Lower leg skin (tissue), 4 donors: Measurements from ENCODE around the gene ACOXL. TPM values are rescaled to one million over a fixed set of nuclear protein-coding genes. Genes with fewer than 3 reads are reported as not detected.

Experiments
- DNase-seq, 2 donors: peaks; one replicate each; pipeline ENCODE4 v3.0.0-alpha.2; 2019; ENCODE audit warnings: low spot score in 2 of 2
- H3K4me3 ChIP-seq: fragments of 200-600 bp; sonication (generic); 2 replicates; pipeline ENCODE4 v1.5.1; 2017; ENCODE audit warnings: mild to moderate bottlenecking, low read depth; ENCODE audit not compliant: poor library complexity, severe bottlenecking
- POLR2A ChIP-seq, 2 donors: fragments of 450-650 bp; IDR thresholded peaks; one replicate each; pipeline ENCODE4 v1.6.1; 2016 to 2017; ENCODE audit warnings: antibody characterized with exemption in 2 of 2, mild to moderate bottlenecking in 1 of 2, moderate library complexity in 1 of 2
- WGBS, 2 donors: methylation state at CpG; one replicate each; pipeline ENCODE4 v1.1.5; 2018; 5-methylcytosine and 5-hydroxymethylcytosine counted together
- intact Hi-C: fragments of 100-400 bp; cut with DNase I; formaldehyde crosslinking; loops from one replicate; pipeline ENCODE4 v1.15.0; 2023; ENCODE audit warnings: low total_unique reads
- total RNA-seq, 4 donors: library from RNA; depleted of rRNA; stranded (reverse); fragments of >200 nt; gene quantifications; one replicate each; pipeline ENCODE4 v1.1.0, GENCODE V29; 2016
- TF ChIP-seq, protein P1 (sequence below), 3 donors: fragments of 450-650 bp; IDR thresholded peaks; one replicate each; pipeline ENCODE4 v1.5.1; 2016; ENCODE audit warnings: antibody characterized with exemption in 3 of 3, mild to moderate bottlenecking in 3 of 3, moderate library complexity in 2 of 3

The ACOXL gene
- total RNA-seq, 4 donors from 2014 or later, result not detected

- 54 to 67% methylated on average over 2 of the region's 2 CpGs for WGBS, 2 donors
- no peak overlapping the region for H3K4me3 ChIP-seq
- intact Hi-C loops, result no loop called here
- TF ChIP-seq, protein P1, sequence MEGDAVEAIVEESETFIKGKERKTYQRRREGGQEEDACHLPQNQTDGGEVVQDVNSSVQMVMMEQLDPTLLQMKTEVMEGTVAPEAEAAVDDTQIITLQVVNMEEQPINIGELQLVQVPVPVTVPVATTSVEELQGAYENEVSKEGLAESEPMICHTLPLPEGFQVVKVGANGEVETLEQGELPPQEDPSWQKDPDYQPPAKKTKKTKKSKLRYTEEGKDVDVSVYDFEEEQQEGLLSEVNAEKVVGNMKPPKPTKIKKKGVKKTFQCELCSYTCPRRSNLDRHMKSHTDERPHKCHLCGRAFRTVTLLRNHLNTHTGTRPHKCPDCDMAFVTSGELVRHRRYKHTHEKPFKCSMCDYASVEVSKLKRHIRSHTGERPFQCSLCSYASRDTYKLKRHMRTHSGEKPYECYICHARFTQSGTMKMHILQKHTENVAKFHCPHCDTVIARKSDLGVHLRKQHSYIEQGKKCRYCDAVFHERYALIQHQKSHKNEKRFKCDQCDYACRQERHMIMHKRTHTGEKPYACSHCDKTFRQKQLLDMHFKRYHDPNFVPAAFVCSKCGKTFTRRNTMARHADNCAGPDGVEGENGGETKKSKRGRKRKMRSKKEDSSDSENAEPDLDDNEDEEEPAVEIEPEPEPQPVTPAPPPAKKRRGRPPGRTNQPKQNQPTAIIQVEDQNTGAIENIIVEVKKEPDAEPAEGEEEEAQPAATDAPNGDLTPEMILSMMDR (IDR thresholded peaks at IDR 0.05), result no peak
- no peak for TF ChIP-seq POLR2A (IDR thresholded peaks at IDR 0.05)
- DNase-seq, result no peak
These were observed 13.4 kb upstream of the ACOXL start for GRCh38 chr2:110718990-110719389.

GRCh38 chr2:110720547-110720946, 11.8 kb upstream of the ACOXL start:
- H3K4me3 ChIP-seq, result no peak overlapping the region
- no peak for DNase-seq
- 94 to 96% methylated on average over 5 of the region's 5 CpGs for WGBS, 2 donors
- intact Hi-C loops, result no loop called here
- TF ChIP-seq POLR2A (IDR thresholded peaks at IDR 0.05), result no peak
- TF ChIP-seq, protein P1 (IDR thresholded peaks at IDR 0.05), result no peak

DNA sequence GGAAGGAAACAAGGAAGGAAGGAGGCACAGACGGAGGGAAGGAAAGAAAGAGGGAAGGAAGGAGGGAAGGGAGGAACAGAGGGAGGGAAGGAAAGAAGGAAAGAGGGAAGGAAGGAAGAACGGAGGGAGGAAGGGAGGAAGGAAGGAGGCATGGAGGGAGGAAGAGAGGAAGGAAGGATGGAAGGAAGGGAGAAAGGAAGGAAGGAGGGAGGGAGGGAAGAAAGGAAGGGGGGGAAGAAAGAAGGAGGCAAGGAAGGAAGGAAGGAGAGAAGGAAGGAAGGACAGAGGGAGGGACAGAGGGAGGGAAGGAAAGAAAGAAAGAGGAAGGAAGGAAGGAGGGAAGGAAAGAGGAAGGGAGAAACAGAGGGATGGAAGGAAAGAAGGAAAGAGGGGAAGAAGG, 7.6 kb upstream of the ACOXL start:
- TF ChIP-seq, protein P1 (IDR thresholded peaks at IDR 0.05), result no peak
- no peak for TF ChIP-seq POLR2A (IDR thresholded peaks at IDR 0.05)
- 71 to 75% methylated on average over 2 of the region's 2 CpGs for WGBS, 2 donors
- intact Hi-C loops, result no loop called here
- no peak overlapping the region for H3K4me3 ChIP-seq
- no peak for DNase-seq

DNA sequence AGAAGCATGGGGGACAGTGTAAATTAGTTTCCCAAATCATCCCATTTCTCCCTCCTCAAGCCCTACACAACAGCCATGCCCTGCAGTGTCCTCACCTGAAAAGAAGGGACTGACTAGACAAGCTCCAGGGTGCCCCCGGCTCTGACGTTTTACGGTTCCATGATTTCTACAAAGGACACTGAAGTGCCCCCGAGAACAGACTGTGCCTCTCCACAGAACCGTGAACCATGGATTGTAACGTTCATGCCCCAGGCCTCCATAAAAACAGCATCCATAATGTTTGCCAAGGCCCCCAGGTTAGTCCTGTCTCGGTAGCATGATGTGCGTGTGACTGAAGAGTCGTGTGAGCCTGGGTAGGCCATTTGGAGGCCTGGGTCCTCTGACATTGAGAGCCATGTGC, 7.0 kb upstream of the ACOXL start:
- H3K4me3 ChIP-seq, result no peak overlapping the region
- DNase-seq, result no peak
- WGBS, 2 donors, result 86 to 88% methylated on average over 9 of the region's 9 CpGs
- TF ChIP-seq POLR2A (IDR thresholded peaks at IDR 0.05), result no peak
- TF ChIP-seq, protein P1 (IDR thresholded peaks at IDR 0.05), result no peak
- intact Hi-C loops, result no loop called here

DNA sequence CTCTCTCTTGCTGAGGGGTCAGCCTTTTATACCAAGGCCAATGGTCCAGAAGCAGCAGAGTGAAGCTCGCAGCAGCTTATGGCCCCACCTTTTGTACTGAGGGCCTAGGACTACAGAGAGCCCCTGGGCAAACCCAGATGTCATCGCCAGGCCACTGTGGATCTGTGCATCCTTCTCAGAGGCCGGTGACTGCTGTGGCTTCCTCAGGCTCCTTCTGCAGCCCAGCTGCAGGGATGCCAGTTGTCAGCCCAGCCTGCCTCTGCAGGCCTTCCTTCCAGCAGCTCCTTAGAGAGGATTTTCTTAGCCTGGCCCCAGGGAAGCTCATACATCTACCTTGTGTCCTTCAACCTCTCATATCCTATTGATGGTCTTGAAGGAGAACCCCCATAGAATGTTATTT, 6.5 kb upstream of the ACOXL start:
- H3K4me3 ChIP-seq, result no peak overlapping the region
- 89 to 94% methylated on average over 3 of the region's 3 CpGs for WGBS, 2 donors
- TF ChIP-seq POLR2A (IDR thresholded peaks at IDR 0.05), result no peak
- TF ChIP-seq, protein P1 (IDR thresholded peaks at IDR 0.05), result no peak
- intact Hi-C loops, result no loop called here
- no peak for DNase-seq

GRCh38 chr2:110726285-110726684, 6.1 kb upstream of the ACOXL start:
- 94 to 96% methylated on average over 2 of the region's 2 CpGs for WGBS, 2 donors
- intact Hi-C loops, result no loop called here
- TF ChIP-seq, protein P1 (IDR thresholded peaks at IDR 0.05), result no peak
- TF ChIP-seq POLR2A (IDR thresholded peaks at IDR 0.05), result no peak

More at GRCh38 chr2:110726285-110726684, 6.1 kb upstream of the ACOXL start:
- no peak overlapping the region for H3K4me3 ChIP-seq
- no peak for DNase-seq
